SW480 (cell line): ENCODE results near the gene ASB3.

Experiments
- DNase-seq: peaks from one replicate; pipeline ENCODE4 v3.0.0-alpha.2; 2016; ENCODE audit warnings: low spot score

Gene ASB3

GRCh38 chr2:53646788-53647187 is 140.0 kb downstream of the ASB3 start:
- DNase-seq = no peak

GRCh38 chr2:53641290-53641689 is 145.5 kb downstream of the ASB3 start:
- no peak for DNase-seq

GRCh38 chr2:53640466-53640865 is 146.3 kb downstream of the ASB3 start:
- no peak for DNase-seq

GRCh38 chr2:53636596-53636995 is 150.2 kb downstream of the ASB3 start:
- no peak for DNase-seq

- no peak for DNase-seq
Observed at GRCh38 chr2:53636109-53636508, 150.6 kb downstream of the ASB3 start.

GRCh38 chr2:53635694-53636093 is 151.1 kb downstream of the ASB3 start:
- no peak for DNase-seq

- DNase-seq = no peak
Observed at GRCh38 chr2:53633441-53633840, 153.3 kb downstream of the ASB3 start.

GRCh38 chr2:53632714-53633113 is 154.0 kb downstream of the ASB3 start:
- peak; percentile 21 for DNase-seq

- no peak for DNase-seq
Observed at GRCh38 chr2:53632126-53632460, 154.7 kb downstream of the ASB3 start.

GRCh38 chr2:53631313-53632125 is 155.2 kb downstream of the ASB3 start:
- DNase-seq = no peak

GRCh38 chr2:53630026-53630606 is 156.6 kb downstream of the ASB3 start:
- no peak for DNase-seq

GRCh38 chr2:53629501-53629900 is 157.3 kb downstream of the ASB3 start:
- DNase-seq = no peak

- DNase-seq = no peak
Observed at GRCh38 chr2:53629001-53629400, 157.8 kb downstream of the ASB3 start.

- no peak for DNase-seq
Observed at GRCh38 chr2:53622141-53622540, 164.6 kb downstream of the ASB3 start.

- no peak for DNase-seq
Observed at GRCh38 chr2:53620981-53621380, 165.8 kb downstream of the ASB3 start.
